NCI-H1105 treated with DMSO at 0.1 percent for 48 hours (cell line): Measurements from ENCODE around the gene TEC.
"Not testable (repeated sequence)": the region's sequence is repeated elsewhere in the genome, so short reads cannot be mapped to it uniquely, and the experiment has no call there.

Experiments used
- DNase-seq: peaks from one replicate; lab custom pipeline; 2025; lab: John Stamatoyannopoulos, UW

Gene TEC

GRCh38 chr4:48268956-48269860 lies at the start of gene TEC:
Gene TEC, minus strand, starts transcription at chr4:48269838. Its CDS starts 41,224 bp downstream, at chr4:48228614.
- no peak for DNase-seq

GRCh38 chr4:48315728-48316630 lies 46.3 kb upstream of the TEC start:
- peak; percentile 15 for DNase-seq

GRCh38 chr4:48314746-48315145 lies 45.1 kb upstream of the TEC start:
- not testable (repeated sequence) for DNase-seq

GRCh38 chr4:48311896-48312295 lies 42.3 kb upstream of the TEC start:
- DNase-seq = no peak

- no peak for DNase-seq
Observed at GRCh38 chr4:48308901-48309300, 39.3 kb upstream of the TEC start.

- no peak for DNase-seq
Observed at GRCh38 chr4:48307528-48307927, 37.9 kb upstream of the TEC start.

GRCh38 chr4:48305508-48305907 lies 35.9 kb upstream of the TEC start:
- no peak for DNase-seq

GRCh38 chr4:48300004-48300403 lies 30.4 kb upstream of the TEC start:
- no peak for DNase-seq

- DNase-seq = no peak
Observed at GRCh38 chr4:48299560-48299959, 29.9 kb upstream of the TEC start.

- DNase-seq = no peak
Observed at GRCh38 chr4:48297256-48297846, 27.7 kb upstream of the TEC start.

GRCh38 chr4:48296365-48296764 lies 26.7 kb upstream of the TEC start:
- DNase-seq = no peak

GRCh38 chr4:48295116-48295515 lies 25.5 kb upstream of the TEC start:
- DNase-seq = no peak

GRCh38 chr4:48292218-48292790 lies 22.7 kb upstream of the TEC start:
- not testable (repeated sequence) for DNase-seq

- peak; percentile 1 for DNase-seq
Observed at GRCh38 chr4:48290146-48290772, 20.6 kb upstream of the TEC start.

GRCh38 chr4:48286060-48286459 lies 16.4 kb upstream of the TEC start:
- DNase-seq = not testable (repeated sequence)

- DNase-seq = not testable (repeated sequence)
Observed at GRCh38 chr4:48285640-48286039, 16.0 kb upstream of the TEC start.

- DNase-seq = no peak
Observed at GRCh38 chr4:48275686-48276085, 6.0 kb upstream of the TEC start.

- DNase-seq = peak; percentile 1
Observed at GRCh38 chr4:48275247-48275646, 5.6 kb upstream of the TEC start.

- DNase-seq = no peak
Observed at GRCh38 chr4:48271626-48272025, 2.0 kb upstream of the TEC start.

GRCh38 chr4:48270951-48271473 lies 1.4 kb upstream of the TEC start:
- DNase-seq = no peak

- no peak for DNase-seq
Observed at GRCh38 chr4:48270523-48270897, 872 bp upstream of the TEC start.
